ENCODE results near the gene ATP2B2. TPM values are rescaled to one million over a fixed set of nuclear protein-coding genes. Genes with fewer than 3 reads are reported as not detected.

The ATP2B2 gene
- total and polyA plus RNA-seq, 2 of the 8 experiments (the other 6 are each of a cell fraction or from before 2014, with no cell fraction given): 0.14 to 1.2 TPM

DNA sequence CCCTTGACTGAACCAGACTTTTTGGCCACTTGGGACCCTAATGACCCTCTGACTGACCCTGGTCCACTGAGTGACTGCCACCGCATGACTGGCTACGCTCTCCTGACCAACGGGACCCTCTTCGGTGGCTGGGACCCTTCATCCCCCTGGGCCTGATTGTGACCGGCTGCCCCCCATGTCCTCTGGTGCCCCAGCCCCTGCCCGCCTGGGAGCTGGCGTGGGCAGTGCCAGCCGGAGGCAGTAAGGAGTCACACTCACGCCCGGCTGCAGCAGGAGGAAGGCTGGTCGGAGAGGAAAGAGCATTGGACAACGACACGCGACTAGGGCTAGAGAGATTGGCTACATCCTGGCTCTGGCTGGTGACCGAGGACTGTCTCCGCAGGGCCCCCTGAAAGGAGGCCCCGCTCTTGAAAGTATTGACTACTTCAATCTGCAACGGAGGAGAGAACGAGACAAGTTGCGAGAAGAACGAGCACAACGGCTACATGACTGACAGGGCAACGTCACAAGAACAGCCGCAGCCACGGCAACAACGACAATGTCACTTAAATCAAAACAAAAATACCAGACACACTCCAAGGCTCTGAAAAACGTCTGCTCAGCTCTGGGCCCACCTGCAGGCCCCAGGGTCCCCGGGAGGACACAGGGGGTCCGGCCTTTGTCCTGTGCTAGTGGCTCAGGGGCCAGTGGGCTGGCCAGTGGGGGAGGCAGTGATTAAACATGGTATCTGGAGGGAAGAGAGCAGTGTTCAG is 169.3 kb downstream of the ATP2B2 start:
- Histone ChIP-seq H3K27me3 (replicated peaks in 1 of 4; ENCODE audit: control insufficient read depth in 3 of 4, extremely low read depth in 1 of 4, insufficient read depth in 3 of 4, low read length in 3 of 4) (no peaks in the 10 kb centered on the region; a peak in 1 of 7 replicates), H3K4me2 (ENCODE audit: insufficient read depth in 1 of 2, low read depth in 2 of 2, low read length in 2 of 2) (no peak overlapping the region)

More for the DNA sequence above, 169.3 kb downstream of the ATP2B2 start:
- 89% methylated on average over 28 of the region's 29 CpGs; no CpG with 5 or more reads in 1 of the 2 experiments for WGBS, 2 experiments (ENCODE audit: extremely low coverage in 1 of 2, insufficient coverage in 1 of 2, insufficient read length in 1 of 2, insufficient replicate concordance in 2 of 2, low coverage in 1 of 2, low lambda C conversion rate in 2 of 2, missing lambda C conversion rate in 1 of 2)
- POLR2A ChIA-PET (ENCODE audit: partially characterized antibody): no interaction called here
- no peak overlapping the region for H2BK15ac ChIP-seq (ENCODE audit: low read length)
- no peaks in the 10 kb centered on the region for H4K20me1 ChIP-seq (replicated peaks in 1 of 2; ENCODE audit: control insufficient read depth in 1 of 2, insufficient read depth in 2 of 2, low read length in 2 of 2)
- CTCF ChIA-PET (ENCODE audit: partially characterized antibody): interaction anchor here (1.1 to 1.7 kb wide), 3 partner anchors 25 to 403 kb away, joined by 4 to 8 read pairs (median 5); no protein-coding TSS in a partner anchor
- no peak overlapping the region for H3K23ac ChIP-seq (ENCODE audit: insufficient read length)
- no peak for TF ChIP-seq CHD1 (IDR thresholded peaks at IDR 0.05; ENCODE audit: low read depth, low read length)
- H3K79me2 ChIP-seq (ENCODE audit: control insufficient read depth in 1 of 2, insufficient read depth in 2 of 2, low read length in 2 of 2): no peaks in the 10 kb centered on the region
- H2BK20ac ChIP-seq (ENCODE audit: low read length): no peak overlapping the region
- peaks cover 0 to 2% (median 0%) of the 10 kb centered on the region in 4 experiments; a peak in 1 of 7 replicates for H3K4me1 ChIP-seq (replicated peaks in 1 of 4; ENCODE audit: control insufficient read depth in 3 of 4, insufficient read depth in 4 of 4, low read length in 3 of 4)
- H3K79me1 ChIP-seq (ENCODE audit: low read depth, low read length): no peaks in the 10 kb centered on the region
- no peak overlapping the region for H3K4me3 ChIP-seq (ENCODE audit: extremely low read depth in 1 of 4, insufficient read depth in 2 of 4, low read depth in 3 of 4, low read length in 4 of 4)
- H3K4ac ChIP-seq (replicated peaks; ENCODE audit: insufficient read length, low read depth, low read length): no peak overlapping the region
- H3K9ac ChIP-seq (replicated peaks in 1 of 4; ENCODE audit: extremely low read depth in 1 of 4, low read depth in 3 of 4, low read length in 3 of 4): no peak overlapping the region
- H3K27ac ChIP-seq (ENCODE audit: low read depth, low read length): no peak overlapping the region
- no peaks in the 10 kb centered on the region for H3K36me3 ChIP-seq (ENCODE audit: control insufficient read depth in 2 of 4, insufficient read depth in 4 of 4, low read length in 3 of 4)
- H3K18ac ChIP-seq (ENCODE audit: extremely low read depth, low read length): no peak overlapping the region
- H2BK12ac ChIP-seq (ENCODE audit: low read depth, low read length): no peak overlapping the region
- H2AK5ac ChIP-seq (ENCODE audit: low read depth, low read length): no peak overlapping the region
- no peak overlapping the region for H2BK120ac ChIP-seq (replicated peaks; ENCODE audit: low read depth, low read length)
- H3K23me2 ChIP-seq (ENCODE audit: low read depth, low read length): no peaks in the 10 kb centered on the region; the same call in 1 of the 2 replicates
- DNase-seq (ENCODE audit: low read depth in 1 of 2, low spot score in 2 of 2) (no peak), FAIRE-seq (no peak)
- H3K14ac ChIP-seq (ENCODE audit: insufficient read length): no peak overlapping the region
- H2AFZ ChIP-seq (ENCODE audit: low read length): no peak overlapping the region
- no peak overlapping the region for H4K5ac ChIP-seq (ENCODE audit: insufficient read length, low read depth, low read length)
- H3K56ac ChIP-seq (replicated peaks; ENCODE audit: insufficient read length, low read depth, low read length): no peak overlapping the region
- H4K8ac ChIP-seq (ENCODE audit: extremely low read depth, insufficient read depth, low read length): no peak overlapping the region
- no peak overlapping the region for H2BK5ac ChIP-seq (ENCODE audit: low read depth, low read length)
- no peak overlapping the region for H4K91ac ChIP-seq (replicated peaks; ENCODE audit: insufficient read length, low read length)
- no peaks in the 10 kb centered on the region for H3K9me3 ChIP-seq (ENCODE audit: insufficient read depth in 2 of 2, low read depth in 1 of 2, low read length in 1 of 2)

Measured in H1 (cell line).